PC-3 (cell line): ENCODE measurements around the gene AOPEP. TPM values are rescaled to one million over a fixed set of nuclear protein-coding genes. Genes with fewer than 3 reads are reported as not detected.

Source experiments
- ATAC-seq: fragments of 200-7000 bp; cut with Tn5 transposase; 2 replicates; pipeline ENCODE4 v1.9.1; 2020; ENCODE audit warnings: mild to moderate bottlenecking, moderate library complexity
- BruUV-seq: library from RNA; stranded (reverse); fragments of 400-500 nt; replicated peaks from 2 replicates; lab custom pipeline; 2021; lab: Mats Ljungman, UMichigan
- CTCF ChIA-PET: fragments of 300-600 bp; sonication (Branson Sonifier 250); formaldehyde crosslinking; loops from one replicate; lab custom pipeline; 2022; ENCODE audit warnings: antibody characterized with exemption; lab: Charles Lee
- POLR2A ChIA-PET: fragments of 300-600 bp; sonication (Branson Sonifier 250); formaldehyde crosslinking; loops from one replicate; lab custom pipeline; 2022; ENCODE audit warnings: antibody characterized with exemption; ENCODE audit not compliant: unreplicated experiment; lab: Charles Lee
- DNase-seq: peaks from one replicate; pipeline ENCODE4 v3.0.0-alpha.2; 2015
- H2AFZ ChIP-seq: fragments of 300-600 bp; sonication (generic); 2 replicates; pipeline ENCODE4 v1.6.0; 2016; ENCODE audit warnings: antibody characterized with exemption, low read length
- H3F3A ChIP-seq: fragments of 300-600 bp; sonication (generic); one replicate; pipeline ENCODE4 v1.6.0; 2017; ENCODE audit warnings: antibody characterized with exemption, low read length, control low read depth, mild to moderate bottlenecking; ENCODE audit not compliant: unreplicated experiment
- H3K27ac ChIP-seq: fragments of 300-600 bp; sonication (generic); 2 replicates; pipeline ENCODE4 v1.5.1; 2016; ENCODE audit warnings: mild to moderate bottlenecking, low read length
- H3K27me3 ChIP-seq: fragments of 300-600 bp; sonication (generic); 2 replicates; pipeline ENCODE4 v1.6.1; 2016; ENCODE audit warnings: low read length, mixed read lengths
- H3K36me3 ChIP-seq: fragments of 300-600 bp; sonication (generic); 2 replicates; pipeline ENCODE4 v1.6.1; 2016; ENCODE audit warnings: low read depth, mixed run types, low read length, mixed read lengths
- H3K4me1 ChIP-seq: fragments of 300-600 bp; sonication (generic); 2 replicates; pipeline ENCODE4 v1.5.1; 2016; ENCODE audit warnings: low read length; ENCODE audit not compliant: insufficient read depth
- H3K4me2 ChIP-seq: fragments of 300-600 bp; sonication (generic); 2 replicates; pipeline ENCODE4 v1.6.0; 2016; ENCODE audit warnings: low read length
- H3K4me3 ChIP-seq: fragments of 300-600 bp; sonication (generic); 2 replicates; pipeline ENCODE4 v1.5.1; 2016; ENCODE audit warnings: mild to moderate bottlenecking, low read length, mixed read lengths
- H3K79me2 ChIP-seq: fragments of 300-600 bp; sonication (generic); 2 replicates; pipeline ENCODE4 v1.6.1; 2017; ENCODE audit warnings: low read length, mixed read lengths
- H3K9ac ChIP-seq: fragments of 300-600 bp; sonication (generic); 2 replicates; pipeline ENCODE4 v1.6.0; 2016; ENCODE audit warnings: mild to moderate bottlenecking, low read length
- H3K9me2 ChIP-seq: fragments of 300-600 bp; sonication (generic); replicated peaks from 2 replicates; pipeline ENCODE4 v1.6.1; 2016; ENCODE audit warnings: mixed run types, low read length, mixed read lengths
- H3K9me3 ChIP-seq: fragments of 300-600 bp; sonication (generic); 2 replicates; pipeline ENCODE4 v1.6.1; 2016; ENCODE audit warnings: low read length, mixed read lengths
- H4K20me1 ChIP-seq: fragments of 300-600 bp; sonication (generic); 2 replicates; pipeline ENCODE4 v1.6.1; 2016; ENCODE audit warnings: low read length, mixed read lengths
- CTCF ChIP-seq: fragments of 300-600 bp; sonication (generic); conservative IDR thresholded peaks from 2 replicates; pipeline ENCODE4 v1.5.1; 2017; ENCODE audit warnings: antibody characterized with exemption, low read depth, mild to moderate bottlenecking, low read length
- EZH2 ChIP-seq: fragments of 300-600 bp; sonication (generic); IDR thresholded peaks from one replicate; pipeline ENCODE4 v1.6.1; 2017; ENCODE audit warnings: antibody characterized with exemption, mild to moderate bottlenecking, low read length; ENCODE audit not compliant: unreplicated experiment
- EZH2phosphoT487 ChIP-seq: fragments of 300-600 bp; sonication (generic); IDR thresholded peaks from 2 replicates; pipeline ENCODE4 v1.6.1; 2018; ENCODE audit warnings: mild to moderate bottlenecking, antibody characterized with exemption, low read length, borderline replicate concordance
- intact Hi-C: fragments of 100-400 bp; cut with micrococcal nuclease; formaldehyde crosslinking; loops from 2 replicates; pipeline ENCODE4 v1.9.0; 2023
- total RNA-seq: library from RNA; depleted of rRNA; stranded (reverse); fragments of >200 nt; gene quantifications from 2 replicates; pipeline ENCODE4 v1.2.3, GENCODE V29; 2014

The AOPEP gene
- total RNA-seq, 1 experiment from 2014 or later: 23.1 TPM

GRCh38 chr9:94772639-94773303 lies 46.3 kb downstream of the AOPEP start:
- TF ChIP-seq CTCF (no peak), EZH2phosphoT487 (no peak), EZH2 (no peak)
- no peaks in the 10 kb centered on the region for H4K20me1 ChIP-seq
- no TSS peak for BruUV-seq

GRCh38 chr9:94773655-94774054 lies 47.2 kb downstream of the AOPEP start:
- CTCF ChIA-PET: no interaction called here
- intact Hi-C loops: no loop called here

More at GRCh38 chr9:94772639-94773303, 46.3 kb downstream of the AOPEP start:
- Histone ChIP-seq H3K27me3 (no peaks in the 10 kb centered on the region), H3K4me3 (no peak overlapping the region), H3K27ac (no peak overlapping the region), H3F3A (no peaks in the 10 kb centered on the region), H3K4me2 (no peak overlapping the region), H3K36me3 (no peaks in the 10 kb centered on the region), H3K9me3 (no peaks in the 10 kb centered on the region), H2AFZ (no peak overlapping the region), H3K9ac (no peak overlapping the region), H3K79me2 (no peaks in the 10 kb centered on the region), H3K9me2 (no peaks in the 10 kb centered on the region), H3K4me1 (no peaks in the 10 kb centered on the region)
- intact Hi-C loops: no loop called here
- no peak for DNase-seq
- no peak for ATAC-seq
- ChIA-PET CTCF (no interaction called here), POLR2A (no interaction called here)

More at GRCh38 chr9:94773655-94774054, 47.2 kb downstream of the AOPEP start:
- no TSS peak for BruUV-seq
- no peak overlapping the region for H2AFZ ChIP-seq
- H3K4me1 ChIP-seq: no peaks in the 10 kb centered on the region
- POLR2A ChIA-PET: no interaction called here
- H3K27me3 ChIP-seq: no peaks in the 10 kb centered on the region
- TF ChIP-seq EZH2phosphoT487 (no peak), EZH2 (no peak), CTCF (no peak)
- no peaks in the 10 kb centered on the region for H3K9me2 ChIP-seq
- H4K20me1 ChIP-seq: no peaks in the 10 kb centered on the region
- H3F3A ChIP-seq: no peaks in the 10 kb centered on the region
- no peak for DNase-seq
- no peaks in the 10 kb centered on the region for H3K36me3 ChIP-seq
- no peak for ATAC-seq
- no peak overlapping the region for H3K27ac ChIP-seq
- no peak overlapping the region for H3K4me3 ChIP-seq
- no peaks in the 10 kb centered on the region for H3K9me3 ChIP-seq
- H3K79me2 ChIP-seq: no peaks in the 10 kb centered on the region
- no peak overlapping the region for H3K4me2 ChIP-seq
- no peak overlapping the region for H3K9ac ChIP-seq
